Parathyroid adenoma (tissue), 2 donors: ENCODE data around the gene AOX1.

ENCODE experiments used
- H2AFZ ChIP-seq: fragments of 300-600 bp; sonication (generic); one replicate; pipeline ENCODE4 v1.7.0; 2017; ENCODE audit warnings: antibody characterized with exemption, mild to moderate bottlenecking
- H3K27ac ChIP-seq: fragments of 300-600 bp; sonication (generic); one replicate; pipeline ENCODE4 v1.7.0; 2017
- H3K27me3 ChIP-seq: fragments of 300-600 bp; sonication (generic); one replicate; pipeline ENCODE4 v1.7.0; 2017; ENCODE audit warnings: low read length; ENCODE audit not compliant: control insufficient read depth, insufficient read depth
- H3K36me3 ChIP-seq: fragments of 300-600 bp; sonication (generic); one replicate; pipeline ENCODE4 v1.7.0; 2017; ENCODE audit warnings: low read length; ENCODE audit not compliant: control insufficient read depth, insufficient read depth
- H3K4me1 ChIP-seq: fragments of 300-600 bp; sonication (generic); one replicate; pipeline ENCODE4 v1.7.0; 2017; ENCODE audit warnings: control low read depth
- H3K4me2 ChIP-seq: fragments of 300-600 bp; sonication (generic); one replicate; pipeline ENCODE4 v1.7.0; 2017; ENCODE audit warnings: low read length
- H3K4me3 ChIP-seq: fragments of 300-600 bp; sonication (generic); one replicate; pipeline ENCODE4 v1.7.0; 2017; ENCODE audit warnings: low read depth, low read length
- H3K79me2 ChIP-seq: fragments of 300-600 bp; sonication (generic); one replicate; pipeline ENCODE4 v1.7.0; 2017; ENCODE audit warnings: control low read depth
- H3K9ac ChIP-seq: fragments of 300-600 bp; sonication (generic); one replicate; pipeline ENCODE4 v1.7.0; 2017; ENCODE audit warnings: mild to moderate bottlenecking
- H3K9me3 ChIP-seq: fragments of 300-600 bp; sonication (generic); one replicate; pipeline ENCODE4 v1.7.0; 2017; ENCODE audit warnings: low read length; ENCODE audit not compliant: control insufficient read depth
- TF ChIP-seq, protein P1 (sequence below): fragments of 300-600 bp; sonication (generic); IDR thresholded peaks from one replicate; pipeline ENCODE4 v1.7.0; 2017; ENCODE audit warnings: antibody characterized with exemption, mild to moderate bottlenecking
- donor health status: primary hyperparathyroidism.

The AOX1 gene

DNA sequence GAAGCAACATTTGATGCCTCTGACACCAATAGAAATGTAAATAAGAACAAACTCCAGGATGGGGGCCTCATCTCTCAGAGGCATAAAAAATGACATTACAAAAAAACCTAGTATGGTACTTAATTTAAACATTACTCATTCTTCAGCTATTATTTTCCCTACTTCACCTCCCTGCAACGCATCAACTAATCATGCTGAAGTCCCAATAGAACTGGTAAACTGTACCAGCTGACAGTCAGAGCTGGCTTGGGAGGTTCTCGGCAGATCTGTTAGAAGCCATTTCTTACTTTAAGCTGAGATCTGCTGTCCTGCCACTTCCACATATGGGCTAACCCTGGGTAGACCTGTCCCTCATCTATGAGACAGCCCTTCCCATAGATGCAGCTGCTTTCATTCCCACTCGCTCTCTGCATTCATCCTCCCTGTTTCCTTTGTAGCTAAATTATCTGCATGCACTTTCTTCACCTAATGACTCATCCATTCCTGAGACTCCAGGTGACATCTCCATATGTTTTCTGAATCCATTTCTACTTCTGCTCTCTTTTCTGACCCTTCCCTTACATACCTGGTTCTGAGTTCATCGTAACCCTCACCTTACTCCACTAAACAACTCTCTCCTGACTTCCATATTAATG is 108.1 kb downstream of the AOX1 start:
- Histone ChIP-seq H3K27me3 (no peaks in the 10 kb centered on the region), H3K79me2 (no peaks in the 10 kb centered on the region), H3K9ac (no peak overlapping the region), H3K4me3 (no peak overlapping the region), H3K4me2 (no peak overlapping the region), H3K4me1 (no peaks in the 10 kb centered on the region), H3K36me3 (no peaks in the 10 kb centered on the region), H2AFZ (no peak overlapping the region), H3K27ac (no peak overlapping the region), H3K9me3 (no peaks in the 10 kb centered on the region)
- TF ChIP-seq, protein P1, sequence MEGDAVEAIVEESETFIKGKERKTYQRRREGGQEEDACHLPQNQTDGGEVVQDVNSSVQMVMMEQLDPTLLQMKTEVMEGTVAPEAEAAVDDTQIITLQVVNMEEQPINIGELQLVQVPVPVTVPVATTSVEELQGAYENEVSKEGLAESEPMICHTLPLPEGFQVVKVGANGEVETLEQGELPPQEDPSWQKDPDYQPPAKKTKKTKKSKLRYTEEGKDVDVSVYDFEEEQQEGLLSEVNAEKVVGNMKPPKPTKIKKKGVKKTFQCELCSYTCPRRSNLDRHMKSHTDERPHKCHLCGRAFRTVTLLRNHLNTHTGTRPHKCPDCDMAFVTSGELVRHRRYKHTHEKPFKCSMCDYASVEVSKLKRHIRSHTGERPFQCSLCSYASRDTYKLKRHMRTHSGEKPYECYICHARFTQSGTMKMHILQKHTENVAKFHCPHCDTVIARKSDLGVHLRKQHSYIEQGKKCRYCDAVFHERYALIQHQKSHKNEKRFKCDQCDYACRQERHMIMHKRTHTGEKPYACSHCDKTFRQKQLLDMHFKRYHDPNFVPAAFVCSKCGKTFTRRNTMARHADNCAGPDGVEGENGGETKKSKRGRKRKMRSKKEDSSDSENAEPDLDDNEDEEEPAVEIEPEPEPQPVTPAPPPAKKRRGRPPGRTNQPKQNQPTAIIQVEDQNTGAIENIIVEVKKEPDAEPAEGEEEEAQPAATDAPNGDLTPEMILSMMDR, result no peak

DNA sequence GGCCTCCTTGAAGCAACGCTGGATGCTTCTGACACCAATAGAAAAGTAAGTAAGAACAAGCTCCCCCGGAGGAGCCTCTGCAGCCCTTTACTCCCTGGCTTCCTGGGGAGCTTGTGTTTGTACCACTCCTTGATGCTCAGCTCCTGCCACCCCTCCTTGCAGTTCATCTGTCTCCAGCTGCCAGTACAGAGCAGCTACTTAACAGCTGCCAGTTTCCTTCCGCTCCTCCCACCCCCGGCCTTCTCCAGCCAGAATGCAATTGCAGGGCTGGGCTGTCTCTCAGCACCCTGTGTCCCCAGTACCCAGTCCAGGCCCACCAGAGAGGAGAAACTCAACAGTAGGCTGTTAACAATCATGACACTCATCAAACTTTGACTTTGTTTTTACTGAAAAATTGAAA is 109.4 kb downstream of the AOX1 start:
- H3K4me3 ChIP-seq, result no peak overlapping the region
- no peak overlapping the region for H3K4me2 ChIP-seq
- H3K9me3 ChIP-seq, result no peaks in the 10 kb centered on the region
- no peaks in the 10 kb centered on the region for H3K27me3 ChIP-seq
- H3K9ac ChIP-seq, result no peak overlapping the region
- no peaks in the 10 kb centered on the region for H3K36me3 ChIP-seq
- no peaks in the 10 kb centered on the region for H3K79me2 ChIP-seq
- TF ChIP-seq, protein P1, result no peak
- H2AFZ ChIP-seq, result no peak overlapping the region
- no peak overlapping the region for H3K27ac ChIP-seq
- H3K4me1 ChIP-seq, result no peaks in the 10 kb centered on the region

DNA sequence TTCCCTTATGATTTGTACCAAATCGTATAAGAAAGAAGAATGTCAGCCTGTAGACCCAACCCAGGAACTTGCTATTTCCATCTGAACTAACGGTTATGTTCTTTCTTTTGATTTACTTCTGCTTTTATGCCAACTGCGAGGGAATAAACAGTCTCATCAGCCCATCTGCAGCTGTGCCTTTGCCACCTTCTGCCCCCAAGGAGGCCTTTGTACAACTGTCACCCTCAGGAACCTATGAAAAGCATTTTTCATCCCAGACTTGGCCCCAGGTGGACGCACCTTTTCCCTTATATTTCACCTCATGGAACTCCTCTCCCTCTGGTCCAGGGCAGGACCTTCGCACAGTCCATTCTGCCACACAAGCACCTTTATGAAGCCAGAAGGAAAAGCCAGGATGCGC is 109.8 kb downstream of the AOX1 start:
- no peak overlapping the region for H3K9ac ChIP-seq
- H3K27ac ChIP-seq, result no peak overlapping the region
- no peak overlapping the region for H3K4me3 ChIP-seq
- H3K4me1 ChIP-seq, result no peaks in the 10 kb centered on the region
- H3K27me3 ChIP-seq, result no peaks in the 10 kb centered on the region
- no peak overlapping the region for H3K4me2 ChIP-seq
- H3K79me2 ChIP-seq, result no peaks in the 10 kb centered on the region
- TF ChIP-seq, protein P1, result no peak
- no peaks in the 10 kb centered on the region for H3K36me3 ChIP-seq
- H2AFZ ChIP-seq, result no peak overlapping the region
- H3K9me3 ChIP-seq, result no peaks in the 10 kb centered on the region

DNA sequence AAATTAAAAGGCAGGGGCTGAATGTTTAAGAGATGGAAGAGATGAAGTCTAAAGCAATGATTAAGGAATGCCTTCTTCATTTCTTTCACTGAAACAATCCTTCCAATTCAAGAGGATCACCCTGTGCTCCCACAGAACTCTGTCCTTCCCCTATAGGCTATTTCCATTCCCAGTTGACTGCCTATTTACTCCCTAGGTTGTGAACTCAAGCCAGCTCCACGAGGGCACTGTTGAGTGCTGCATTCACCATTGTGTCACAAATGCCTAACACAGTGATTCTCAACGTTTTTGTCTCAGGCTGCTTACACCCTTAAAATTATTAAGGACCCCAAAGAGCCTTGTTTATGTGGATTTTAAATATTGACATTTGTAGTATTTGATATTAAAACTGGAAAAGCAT is 112.4 kb downstream of the AOX1 start:
- H3K4me2 ChIP-seq, result no peak overlapping the region
- no peaks in the 10 kb centered on the region for H3K27me3 ChIP-seq
- H3K36me3 ChIP-seq, result no peaks in the 10 kb centered on the region
- H3K27ac ChIP-seq, result no peak overlapping the region
- H2AFZ ChIP-seq, result no peak overlapping the region
- H3K4me1 ChIP-seq, result no peaks in the 10 kb centered on the region
- TF ChIP-seq, protein P1, result no peak
- H3K4me3 ChIP-seq, result no peak overlapping the region
- H3K9me3 ChIP-seq, result no peaks in the 10 kb centered on the region
- no peaks in the 10 kb centered on the region for H3K79me2 ChIP-seq
- H3K9ac ChIP-seq, result no peak overlapping the region

DNA sequence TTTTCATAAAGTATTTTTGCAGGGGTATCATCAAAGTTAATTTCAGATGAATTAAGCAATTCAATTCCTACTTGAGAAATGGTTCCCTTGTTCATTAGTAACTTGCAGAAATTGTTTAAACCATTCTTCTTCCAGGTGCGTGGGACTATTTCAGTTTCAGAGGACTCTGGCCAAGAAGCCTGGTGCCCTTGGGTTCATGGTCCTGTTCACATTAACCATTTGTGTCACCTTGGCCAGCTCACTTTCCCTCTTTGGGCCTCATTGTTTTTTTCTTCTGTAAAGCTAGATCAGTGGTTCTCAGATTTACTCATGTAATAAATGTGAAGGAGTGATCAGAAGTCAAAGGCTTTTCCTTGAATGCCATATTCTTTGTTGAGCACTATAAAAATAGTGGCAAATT is 113.5 kb downstream of the AOX1 start:
- no peaks in the 10 kb centered on the region for H3K27me3 ChIP-seq
- TF ChIP-seq, protein P1, result no peak

More for the DNA sequence above, 113.5 kb downstream of the AOX1 start:
- H3K36me3 ChIP-seq, result no peaks in the 10 kb centered on the region
- H3K4me3 ChIP-seq, result no peak overlapping the region
- H3K27ac ChIP-seq, result no peak overlapping the region
- H3K9ac ChIP-seq, result no peak overlapping the region
- no peak overlapping the region for H3K4me2 ChIP-seq
- H3K4me1 ChIP-seq, result no peaks in the 10 kb centered on the region
- H3K9me3 ChIP-seq, result no peaks in the 10 kb centered on the region
- H3K79me2 ChIP-seq, result no peaks in the 10 kb centered on the region
- H2AFZ ChIP-seq, result no peak overlapping the region
